Measurements from ENCODE around the gene TRIM17.

Gene TRIM17, protein sequence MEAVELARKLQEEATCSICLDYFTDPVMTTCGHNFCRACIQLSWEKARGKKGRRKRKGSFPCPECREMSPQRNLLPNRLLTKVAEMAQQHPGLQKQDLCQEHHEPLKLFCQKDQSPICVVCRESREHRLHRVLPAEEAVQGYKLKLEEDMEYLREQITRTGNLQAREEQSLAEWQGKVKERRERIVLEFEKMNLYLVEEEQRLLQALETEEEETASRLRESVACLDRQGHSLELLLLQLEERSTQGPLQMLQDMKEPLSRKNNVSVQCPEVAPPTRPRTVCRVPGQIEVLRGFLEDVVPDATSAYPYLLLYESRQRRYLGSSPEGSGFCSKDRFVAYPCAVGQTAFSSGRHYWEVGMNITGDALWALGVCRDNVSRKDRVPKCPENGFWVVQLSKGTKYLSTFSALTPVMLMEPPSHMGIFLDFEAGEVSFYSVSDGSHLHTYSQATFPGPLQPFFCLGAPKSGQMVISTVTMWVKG

DNA sequence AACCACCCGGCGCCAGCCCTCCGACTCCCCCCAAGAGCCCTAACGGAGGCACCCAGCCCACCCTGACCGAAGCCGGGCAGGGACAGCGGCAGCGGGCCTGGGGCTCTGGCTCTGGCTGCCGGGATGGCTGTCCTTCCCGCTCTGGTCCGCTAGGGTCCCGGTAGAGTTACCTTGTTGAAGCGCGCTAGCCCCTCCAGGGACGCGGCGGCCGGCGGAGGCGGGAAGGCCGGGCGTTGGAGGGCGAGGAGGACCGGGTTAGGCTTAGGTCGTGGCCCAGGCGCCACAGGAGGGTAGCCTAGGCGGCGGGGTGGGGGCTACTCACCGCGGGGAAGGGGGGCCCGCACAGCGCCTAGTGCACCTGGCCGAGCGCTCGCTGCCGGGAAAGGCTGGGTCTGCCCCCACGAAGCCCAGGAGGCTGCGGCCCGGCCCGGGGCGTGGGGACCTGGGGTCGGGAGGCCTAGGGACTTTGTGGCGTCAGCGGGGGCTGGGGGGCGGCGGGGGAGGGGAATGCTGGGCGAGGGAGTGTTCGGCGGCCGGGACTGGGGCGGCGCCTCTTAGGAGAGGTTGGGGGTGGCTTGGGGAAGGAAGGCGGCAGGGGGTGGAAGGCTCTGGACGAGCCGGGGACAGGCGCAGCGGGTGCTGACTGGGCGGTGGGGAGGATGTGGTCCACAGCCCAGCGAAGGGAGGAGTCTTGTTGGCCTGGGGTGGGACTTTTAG lies at the start of gene TRIM17:
Gene TRIM17, minus strand, starts transcription at position 645 of the 717 bp plus-strand sequence. CDS start 1,789 bp downstream, outside the sequence.
- no peak for DNase-seq (ENCODE audit: low read depth, low spot score)
- H3K27ac ChIP-seq, result peak within 1 kb of the TSS; percentile 88

DNA sequence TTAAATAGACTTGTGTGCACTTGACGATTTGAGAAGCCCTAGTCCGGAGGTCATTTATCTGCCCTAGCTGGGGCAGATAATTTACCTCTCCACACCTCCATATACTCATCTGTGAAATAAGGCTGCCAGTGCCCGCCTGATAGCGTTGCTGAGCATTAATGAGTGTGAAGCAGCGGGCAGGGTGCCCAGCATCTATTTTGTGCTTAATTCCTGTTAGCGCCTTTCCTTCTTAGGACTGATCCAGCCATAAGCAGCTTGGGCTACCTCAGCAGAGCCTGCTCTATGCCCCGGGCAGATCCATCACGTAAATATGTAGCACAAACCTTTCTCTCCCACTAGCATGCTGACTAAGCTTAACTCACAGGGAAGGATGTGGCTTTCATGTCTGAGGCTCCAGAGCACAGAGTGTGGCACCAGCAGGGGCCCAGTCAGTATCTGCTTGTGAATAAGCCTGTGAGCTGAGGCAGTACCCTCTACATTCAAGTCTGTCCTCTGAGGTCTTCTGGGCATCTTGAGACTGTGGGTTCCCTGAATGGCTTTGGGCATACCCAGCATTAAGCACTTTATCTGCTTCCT lies 49.0 kb upstream of the TRIM17 start:
- H3K27ac ChIP-seq, result no peak overlapping the region
- no peak for DNase-seq (ENCODE audit: low read depth, low spot score)

DNA sequence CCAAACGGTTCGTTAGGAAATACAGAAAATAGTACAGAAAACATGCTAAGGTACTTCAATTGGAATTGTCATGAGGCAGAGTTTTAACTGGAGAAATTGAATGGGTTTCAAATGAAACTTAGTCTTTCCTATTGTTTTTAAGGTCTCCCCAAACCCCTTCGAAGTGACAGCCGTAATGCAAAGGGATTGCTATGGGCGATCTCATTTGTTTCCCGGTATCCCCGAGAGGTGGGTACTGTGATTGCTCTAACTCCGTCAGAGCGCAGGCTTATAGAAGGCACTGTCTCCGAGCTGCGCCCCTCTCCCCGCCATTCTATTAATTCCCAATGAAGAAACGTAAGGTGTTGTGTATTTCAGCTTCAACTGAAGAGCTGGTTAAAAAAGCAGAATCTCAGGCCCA lies 48.5 kb upstream of the TRIM17 start:
- H3K27ac ChIP-seq, result no peak overlapping the region
- DNase-seq (ENCODE audit: low read depth, low spot score), result no peak

DNA sequence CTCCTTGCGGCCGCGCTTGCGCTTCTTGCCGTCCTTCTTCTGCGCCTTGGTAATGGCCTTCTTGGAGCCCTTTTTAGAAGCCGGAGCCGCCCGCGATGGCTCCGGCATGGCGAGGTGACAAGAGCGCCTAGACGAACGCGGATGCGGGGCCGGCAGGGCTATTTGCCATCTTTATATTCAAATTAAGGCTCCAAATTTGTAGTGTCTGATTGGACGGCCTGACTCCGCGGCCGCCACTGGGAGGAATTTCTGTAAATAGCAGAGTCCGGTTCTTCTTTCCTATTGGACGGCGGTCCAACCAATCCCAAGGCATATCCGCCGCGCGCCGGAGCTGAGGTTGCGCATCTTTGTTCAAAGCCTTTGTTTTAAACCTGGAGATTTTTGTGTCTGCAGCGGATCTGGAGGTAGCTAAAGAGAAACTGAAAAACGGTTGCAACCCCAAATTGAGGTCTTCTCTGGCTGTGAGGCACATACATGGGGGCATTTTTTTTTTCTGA lies 47.9 kb upstream of the TRIM17 start:
- H3K27ac ChIP-seq, result no peak overlapping the region
- no peak for DNase-seq (ENCODE audit: low read depth, low spot score)

DNA sequence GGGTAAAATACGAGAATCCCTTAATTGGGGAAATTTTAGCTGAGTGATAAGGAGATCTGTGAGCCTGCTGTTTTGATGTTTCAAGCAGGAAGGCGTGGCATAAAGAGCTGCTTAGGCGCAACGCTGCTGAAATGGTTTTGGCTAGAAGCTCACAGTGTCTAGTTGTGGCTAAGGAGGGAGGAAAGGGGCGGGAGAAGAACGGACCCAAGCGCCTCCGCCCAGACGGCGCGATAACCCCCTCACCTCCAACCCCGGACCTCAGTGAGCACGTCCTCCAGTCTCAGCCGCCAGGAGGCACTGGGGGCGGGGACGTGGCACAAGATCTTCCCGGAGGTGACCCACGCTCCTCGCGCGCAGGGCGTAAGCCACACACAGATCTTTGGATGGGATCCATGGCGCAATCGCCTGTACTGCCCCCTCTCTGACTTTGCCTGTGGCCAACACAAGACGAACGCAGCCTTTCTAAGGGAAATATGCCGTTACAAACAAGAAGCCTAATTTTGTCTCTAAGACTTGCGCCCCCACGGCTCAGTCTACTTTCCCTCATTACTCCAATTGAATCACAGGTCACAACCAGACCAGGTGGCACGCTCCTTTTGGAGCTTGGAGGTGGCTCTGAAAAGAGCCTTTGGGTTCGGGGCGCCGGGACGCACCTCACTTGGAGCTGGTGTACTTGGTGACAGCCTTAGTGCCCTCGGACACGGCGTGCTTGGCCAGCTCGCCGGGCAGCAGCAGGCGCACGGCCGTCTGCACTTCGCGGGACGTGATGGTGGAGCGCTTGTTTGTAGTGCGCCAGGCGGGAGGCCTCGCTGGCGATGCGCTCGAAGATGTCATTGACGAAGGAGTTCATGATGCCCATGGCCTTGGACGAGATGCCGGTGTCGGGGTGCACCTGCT lies 47.1 kb upstream of the TRIM17 start:
- H3K27ac ChIP-seq, result no peak overlapping the region
- no peak for DNase-seq (ENCODE audit: low read depth, low spot score)

DNA sequence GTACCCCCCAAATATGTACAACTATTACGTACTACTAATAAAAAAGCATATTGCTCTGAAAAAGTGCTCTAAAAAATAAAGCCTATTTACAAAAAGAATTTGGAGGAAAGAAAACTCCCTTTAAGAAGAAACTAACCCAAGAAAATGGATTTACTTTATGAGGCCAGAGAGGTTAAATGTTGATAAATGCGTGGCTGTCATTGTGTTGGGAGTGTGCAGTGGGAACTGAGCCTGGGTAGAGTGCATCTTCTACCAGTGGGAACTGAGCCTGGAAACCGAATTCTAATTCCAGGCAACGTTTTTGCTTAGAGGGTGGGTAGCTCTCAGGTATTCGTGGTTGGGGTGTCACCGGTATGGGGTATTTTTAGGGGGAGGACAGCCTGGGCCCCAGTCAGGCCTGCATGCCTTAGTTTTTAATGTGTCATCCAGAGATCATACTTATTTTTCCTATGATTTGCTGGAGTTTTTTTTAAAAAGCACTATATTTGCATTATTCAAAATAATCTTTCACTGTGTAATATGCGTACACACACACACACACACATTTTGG lies 46.4 kb upstream of the TRIM17 start:
- DNase-seq (ENCODE audit: low read depth, low spot score), result no peak
- H3K27ac ChIP-seq, result no peak overlapping the region

DNA sequence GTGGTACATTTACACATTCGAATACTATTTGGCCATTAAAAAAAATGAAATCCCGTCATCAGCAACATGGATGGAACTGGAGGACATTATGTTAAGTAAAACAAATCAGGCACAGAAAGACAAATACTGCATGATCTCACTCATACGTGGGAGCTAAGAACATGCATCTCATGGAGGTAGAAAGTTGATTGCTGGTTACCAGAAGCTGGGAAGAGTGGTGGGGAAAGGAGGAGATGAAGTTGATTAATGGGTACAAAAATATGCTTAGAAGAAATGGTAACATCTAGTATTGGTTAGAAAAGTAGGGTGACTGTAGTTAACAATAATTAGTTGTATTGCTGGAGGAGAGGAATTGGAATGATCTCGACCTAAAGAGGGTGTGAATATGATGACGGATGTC lies 45.9 kb upstream of the TRIM17 start:
- DNase-seq (ENCODE audit: low read depth, low spot score), result no peak

DNA sequence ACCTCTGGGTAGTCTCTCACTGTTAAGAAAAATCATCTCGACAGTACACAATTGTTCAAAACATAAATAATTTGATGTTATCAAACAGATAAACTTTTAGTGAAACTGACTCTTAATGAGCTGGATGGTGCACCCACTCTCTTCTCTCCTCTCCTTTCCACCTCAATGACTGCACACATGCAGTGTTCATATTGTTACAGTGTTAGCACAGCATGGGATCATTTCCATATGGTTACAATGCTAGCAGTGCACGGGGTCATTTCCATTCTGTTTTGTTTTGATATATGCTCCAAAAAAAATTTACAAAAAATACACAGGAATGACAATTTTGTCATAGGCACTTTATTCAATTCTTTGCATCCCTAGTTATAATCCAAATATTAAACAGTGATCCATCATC lies 44.2 kb upstream of the TRIM17 start:
- DNase-seq (ENCODE audit: low read depth, low spot score), result no peak
- no peak overlapping the region for H3K27ac ChIP-seq

More for the DNA sequence above, 45.9 kb upstream of the TRIM17 start:
- no peak overlapping the region for H3K27ac ChIP-seq

DNA sequence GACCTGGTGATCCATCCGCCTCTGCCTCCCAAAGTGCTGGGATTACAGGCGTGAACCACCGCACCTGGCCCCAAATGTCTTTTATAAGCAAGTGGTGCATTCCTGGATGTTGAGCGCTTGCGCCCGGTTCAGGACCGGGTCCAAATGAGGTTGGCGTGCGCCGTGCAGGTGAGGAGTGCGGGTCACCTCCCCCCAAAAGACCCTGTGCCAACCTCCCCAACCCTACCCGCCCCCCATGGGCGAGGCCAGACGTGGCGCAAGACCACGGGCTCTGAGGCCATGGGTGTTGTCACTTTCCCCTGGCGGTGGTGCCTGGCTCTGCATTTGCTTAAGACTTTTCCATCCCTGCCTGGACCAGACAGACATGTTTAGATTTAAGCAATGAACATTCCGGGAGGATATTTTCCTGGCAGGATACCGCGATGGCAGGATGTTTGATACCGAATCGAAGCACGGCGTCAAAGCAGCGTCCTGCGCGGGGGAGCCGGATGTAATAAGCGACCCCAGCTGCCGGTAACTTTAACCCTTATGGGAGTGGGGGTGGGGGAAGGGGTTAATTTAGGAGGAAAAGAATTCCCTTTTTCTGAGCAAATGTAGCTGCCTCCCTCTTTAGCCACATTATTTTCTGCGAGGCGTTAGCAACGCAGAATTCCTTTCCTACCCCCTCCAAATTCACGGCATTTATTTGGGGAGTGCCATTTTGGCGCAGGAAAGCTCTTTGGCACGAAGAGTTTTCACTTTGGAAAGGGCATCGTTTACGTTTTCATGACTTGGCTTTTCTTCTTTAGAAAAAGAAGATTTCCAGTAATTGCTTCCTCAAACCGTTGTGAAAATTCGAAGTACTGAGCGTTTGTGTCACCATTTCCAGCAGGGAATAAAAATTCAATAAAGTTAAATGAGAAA lies 42.7 kb upstream of the TRIM17 start:
- H3K27ac ChIP-seq, result peak overlapping the region; percentile 71

DNA sequence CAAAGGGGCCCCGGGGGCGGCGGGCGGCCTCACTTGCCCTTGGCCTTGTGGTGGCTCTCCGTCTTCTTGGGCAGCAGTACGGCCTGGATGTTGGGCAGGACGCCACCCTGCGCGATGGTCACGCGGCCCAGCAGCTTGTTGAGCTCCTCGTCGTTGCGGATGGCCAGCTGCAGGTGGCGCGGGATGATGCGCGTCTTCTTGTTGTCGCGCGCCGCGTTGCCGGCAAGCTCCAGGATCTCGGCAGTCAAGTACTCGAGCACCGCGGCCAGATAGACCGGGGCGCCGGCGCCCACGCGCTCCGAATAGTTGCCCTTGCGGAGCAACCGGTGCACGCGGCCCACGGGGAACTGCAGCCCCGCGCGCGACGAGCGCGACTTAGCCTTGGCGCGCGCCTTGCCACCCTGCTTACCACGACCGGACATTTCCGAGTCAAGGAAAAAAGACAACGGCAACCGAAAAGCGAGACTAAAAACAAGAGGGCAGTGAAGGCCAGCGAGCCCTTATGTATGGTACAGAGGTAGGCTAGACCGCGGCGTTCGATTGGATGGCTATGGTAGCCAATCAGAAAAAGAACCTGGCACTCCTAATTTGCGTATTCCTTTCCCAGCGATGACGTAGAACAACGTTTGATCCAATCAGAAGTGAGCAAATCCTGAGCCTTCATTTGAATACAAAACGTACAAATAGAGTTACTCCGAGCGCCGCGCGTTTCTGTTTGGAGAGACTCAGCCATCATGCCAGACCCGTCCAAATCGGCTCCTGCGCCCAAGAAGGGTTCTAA lies 40.9 kb upstream of the TRIM17 start:
- peak overlapping the region; percentile 71 for H3K27ac ChIP-seq
- DNase-seq (ENCODE audit: low read depth, low spot score), result peak; percentile 96

More for the DNA sequence above, 42.7 kb upstream of the TRIM17 start:
- peak; percentile 26 for DNase-seq (ENCODE audit: low read depth, low spot score)

DNA sequence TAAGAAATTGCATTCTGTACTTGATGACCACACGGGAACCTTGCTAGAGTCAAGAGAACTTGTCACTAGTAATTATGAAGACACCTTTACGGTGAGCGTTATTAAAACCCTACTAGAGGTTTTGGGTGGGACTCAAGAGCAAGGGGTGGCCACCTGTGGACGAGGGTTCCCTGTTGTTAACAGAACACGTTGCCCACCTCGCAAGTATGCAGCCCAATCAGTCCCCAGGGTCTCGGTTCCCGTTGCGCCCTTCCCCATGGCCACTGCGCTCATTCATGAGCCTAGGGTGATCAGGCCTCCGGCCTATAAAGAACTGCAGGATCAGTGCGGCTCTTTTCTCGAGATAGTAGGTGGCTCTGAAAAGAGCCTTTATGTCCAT lies 40.3 kb upstream of the TRIM17 start:
- H3K27ac ChIP-seq, result peak overlapping the region; percentile 71
- DNase-seq (ENCODE audit: low read depth, low spot score), result no peak

DNA sequence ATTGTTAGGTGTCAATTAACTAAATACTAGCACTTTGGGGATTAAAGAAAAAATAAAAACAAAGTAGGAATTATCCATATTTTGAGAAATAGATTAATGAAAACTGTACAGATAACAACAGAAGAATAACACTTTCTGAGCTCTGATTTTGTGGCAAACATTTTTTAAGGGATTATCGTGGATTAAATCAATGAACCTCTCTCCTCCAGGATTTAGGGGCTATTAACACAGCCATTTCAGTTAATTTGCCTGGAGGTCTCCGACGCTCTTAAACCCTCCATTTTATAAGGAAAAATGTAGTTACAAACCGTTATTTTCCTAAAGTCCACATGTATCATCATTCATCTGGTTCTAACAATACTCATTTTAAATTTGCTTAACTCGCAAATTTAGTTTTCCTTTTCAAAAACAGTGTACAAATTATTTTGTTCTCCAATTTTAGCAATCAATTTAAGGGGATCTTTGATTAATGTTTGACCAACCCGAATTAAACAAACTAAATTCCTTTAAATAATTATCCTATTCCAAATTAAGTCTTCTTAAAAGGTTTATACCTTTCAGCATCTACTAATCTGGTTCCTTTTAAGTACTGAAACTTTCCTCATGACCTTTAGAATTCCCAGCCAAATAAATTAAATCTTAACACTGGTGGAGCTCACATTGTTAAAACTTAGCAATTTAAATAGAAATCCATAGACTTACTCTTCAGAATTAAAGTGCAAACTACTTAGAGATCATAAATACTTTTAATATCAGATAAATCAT lies 39.8 kb upstream of the TRIM17 start:
- DNase-seq (ENCODE audit: low read depth, low spot score), result no peak
- peak overlapping the region; percentile 71 for H3K27ac ChIP-seq

DNA sequence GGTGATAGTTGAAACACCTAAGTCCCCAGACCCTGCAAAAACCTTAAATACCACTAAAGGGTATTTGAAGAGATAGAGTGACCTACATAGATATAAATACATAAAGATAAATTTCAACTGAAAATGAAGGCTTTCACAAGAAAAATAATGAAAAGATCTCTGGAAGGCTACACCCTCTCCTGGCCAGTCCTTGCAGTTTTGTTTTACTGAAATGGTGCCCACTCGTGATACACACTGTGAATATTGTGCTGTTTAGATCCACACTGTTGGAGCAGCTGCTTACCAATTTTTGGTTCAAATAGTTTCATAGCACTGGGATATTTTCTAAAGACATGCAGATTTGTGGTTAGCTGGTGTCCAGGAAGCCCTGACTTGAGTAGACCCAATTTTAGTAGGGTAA lies 39.1 kb upstream of the TRIM17 start:
- DNase-seq (ENCODE audit: low read depth, low spot score), result no peak
- no peak overlapping the region for H3K27ac ChIP-seq

DNA sequence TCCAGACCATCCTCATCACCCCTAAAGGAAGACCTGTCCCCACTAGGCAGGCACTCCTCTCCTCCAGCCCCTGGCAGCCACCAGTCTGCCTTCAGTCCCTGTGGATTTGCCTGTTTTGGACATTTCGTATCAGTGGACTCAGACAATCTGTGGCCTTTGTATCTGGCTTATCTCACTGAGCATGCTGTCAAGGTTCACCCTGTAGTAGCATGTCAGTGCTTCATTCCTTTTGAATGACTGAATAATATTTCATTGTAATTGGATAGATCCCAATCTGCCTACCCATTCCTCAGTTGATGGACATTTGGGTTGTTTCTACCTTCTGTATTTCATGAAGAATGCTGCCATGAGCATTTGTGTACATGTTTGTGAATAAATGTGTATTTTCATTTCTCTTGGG lies 37.6 kb upstream of the TRIM17 start:
- DNase-seq (ENCODE audit: low read depth, low spot score), result no peak
- no peak overlapping the region for H3K27ac ChIP-seq

DNA sequence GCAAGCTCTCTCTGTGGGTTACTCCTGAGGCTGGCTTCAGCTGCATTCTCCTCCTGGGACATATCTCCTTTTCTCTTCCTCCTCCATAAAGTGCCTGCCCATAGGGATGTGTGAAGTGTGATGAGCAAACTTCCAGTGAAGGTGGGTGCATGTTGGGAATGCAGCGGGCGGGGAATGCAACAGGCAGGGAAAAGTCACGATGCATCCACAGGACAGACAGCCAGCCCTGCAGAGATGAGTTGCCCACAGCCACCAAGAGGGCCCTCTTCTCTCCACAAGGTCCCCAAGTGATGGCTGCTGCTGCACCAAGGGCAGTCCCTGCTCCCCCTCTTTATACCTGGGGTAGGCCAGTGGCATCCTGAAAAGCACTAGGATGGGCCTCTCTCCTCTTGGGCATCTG lies 37.0 kb upstream of the TRIM17 start:
- DNase-seq (ENCODE audit: low read depth, low spot score), result no peak

DNA sequence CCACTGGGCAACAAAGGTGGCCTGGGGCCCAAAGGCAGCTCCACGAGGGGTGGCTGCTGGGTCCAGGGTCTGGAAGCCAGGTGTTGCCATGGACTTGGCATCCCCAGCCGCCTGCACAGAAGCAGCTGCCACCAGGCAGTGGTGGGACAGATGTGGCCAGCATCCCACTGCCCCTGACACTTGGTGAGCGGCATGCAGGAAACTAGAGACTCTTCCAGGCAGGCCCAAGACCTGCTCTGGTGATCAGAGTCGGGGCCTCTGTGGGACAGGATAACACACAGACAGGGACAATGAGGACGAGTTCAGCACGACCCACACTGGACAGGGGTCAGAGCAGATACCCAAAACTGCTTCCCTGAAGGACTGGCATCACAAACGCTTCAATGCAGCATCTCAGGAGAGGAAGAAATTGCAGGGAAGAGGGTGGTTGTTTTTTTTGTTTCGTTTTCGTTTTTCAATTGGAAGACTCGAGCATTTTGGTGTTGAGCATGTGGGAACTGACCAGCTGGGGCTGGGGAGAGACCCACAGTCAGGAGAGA lies 36.4 kb upstream of the TRIM17 start:
- no peak overlapping the region for H3K27ac ChIP-seq
- no peak for DNase-seq (ENCODE audit: low read depth, low spot score)

More for the DNA sequence above, 37.0 kb upstream of the TRIM17 start:
- no peak overlapping the region for H3K27ac ChIP-seq

All from epithelial cell of prostate (primary cell).